ENCODE measurements around the gene ANKHD1. TPM values are rescaled to one million over a fixed set of nuclear protein-coding genes. Genes with fewer than 3 reads are reported as not detected.
A peak's percentile ranks its signal among the peaks of the same experiment; 100 is the strongest.

The ANKHD1 gene
- total RNA-seq, 1 donor: 81.1 TPM

DNA sequence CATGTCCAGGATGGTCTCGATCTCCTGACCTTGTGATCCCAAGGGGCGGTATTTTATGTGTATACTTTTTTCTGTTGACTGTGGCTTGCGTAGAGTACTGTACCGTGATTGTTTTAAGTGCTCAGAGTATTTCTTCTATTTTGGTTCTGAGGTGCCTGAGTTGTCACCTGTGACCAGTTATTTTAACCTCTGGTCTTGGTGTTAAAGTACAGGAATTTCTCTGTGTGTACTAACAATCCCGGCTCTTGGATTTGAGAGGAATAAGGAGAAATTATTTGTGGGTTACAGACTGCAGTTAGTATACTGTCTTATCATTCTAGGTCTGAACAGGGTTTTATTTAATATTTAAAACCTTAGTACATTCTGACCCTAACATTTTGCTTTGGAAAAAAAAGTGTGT is 2.0 kb downstream of the ANKHD1 start:
- H3K36me3 ChIP-seq (ENCODE audit: insufficient read depth, low read length): no peaks in the 10 kb centered on the region
- peak overlapping the region; percentile 88 for H3K4me3 ChIP-seq (ENCODE audit: insufficient read depth, low read length)
- H2AFZ ChIP-seq (ENCODE audit: low read length): no peak overlapping the region
- no peak overlapping the region for H3K27ac ChIP-seq (ENCODE audit: low read depth, low read length)
- peaks cover 43% of the 10 kb centered on the region for H4K20me1 ChIP-seq (ENCODE audit: insufficient read depth, low read length)
- TF ChIP-seq, protein P1, sequence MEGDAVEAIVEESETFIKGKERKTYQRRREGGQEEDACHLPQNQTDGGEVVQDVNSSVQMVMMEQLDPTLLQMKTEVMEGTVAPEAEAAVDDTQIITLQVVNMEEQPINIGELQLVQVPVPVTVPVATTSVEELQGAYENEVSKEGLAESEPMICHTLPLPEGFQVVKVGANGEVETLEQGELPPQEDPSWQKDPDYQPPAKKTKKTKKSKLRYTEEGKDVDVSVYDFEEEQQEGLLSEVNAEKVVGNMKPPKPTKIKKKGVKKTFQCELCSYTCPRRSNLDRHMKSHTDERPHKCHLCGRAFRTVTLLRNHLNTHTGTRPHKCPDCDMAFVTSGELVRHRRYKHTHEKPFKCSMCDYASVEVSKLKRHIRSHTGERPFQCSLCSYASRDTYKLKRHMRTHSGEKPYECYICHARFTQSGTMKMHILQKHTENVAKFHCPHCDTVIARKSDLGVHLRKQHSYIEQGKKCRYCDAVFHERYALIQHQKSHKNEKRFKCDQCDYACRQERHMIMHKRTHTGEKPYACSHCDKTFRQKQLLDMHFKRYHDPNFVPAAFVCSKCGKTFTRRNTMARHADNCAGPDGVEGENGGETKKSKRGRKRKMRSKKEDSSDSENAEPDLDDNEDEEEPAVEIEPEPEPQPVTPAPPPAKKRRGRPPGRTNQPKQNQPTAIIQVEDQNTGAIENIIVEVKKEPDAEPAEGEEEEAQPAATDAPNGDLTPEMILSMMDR (IDR thresholded peaks at IDR 0.05; ENCODE audit: extremely low read depth, low read depth, low read length): no peak
- peaks cover 68% of the 10 kb centered on the region for H3K79me2 ChIP-seq (ENCODE audit: insufficient read depth, low read length)
- H3K9me3 ChIP-seq (ENCODE audit: low read depth, low read length): no peaks in the 10 kb centered on the region
- H3K27me3 ChIP-seq (ENCODE audit: insufficient read depth, low read length): no peaks in the 10 kb centered on the region
- peak; percentile 36 for DNase-seq (ENCODE audit: insufficient read length, low spot score, missing footprints)
- H3K4me1 ChIP-seq (ENCODE audit: insufficient read depth, low read length): peaks cover 24% of the 10 kb centered on the region
- peak overlapping the region; percentile 99 for H3K4me2 ChIP-seq (ENCODE audit: insufficient read depth, low read length)

DNA sequence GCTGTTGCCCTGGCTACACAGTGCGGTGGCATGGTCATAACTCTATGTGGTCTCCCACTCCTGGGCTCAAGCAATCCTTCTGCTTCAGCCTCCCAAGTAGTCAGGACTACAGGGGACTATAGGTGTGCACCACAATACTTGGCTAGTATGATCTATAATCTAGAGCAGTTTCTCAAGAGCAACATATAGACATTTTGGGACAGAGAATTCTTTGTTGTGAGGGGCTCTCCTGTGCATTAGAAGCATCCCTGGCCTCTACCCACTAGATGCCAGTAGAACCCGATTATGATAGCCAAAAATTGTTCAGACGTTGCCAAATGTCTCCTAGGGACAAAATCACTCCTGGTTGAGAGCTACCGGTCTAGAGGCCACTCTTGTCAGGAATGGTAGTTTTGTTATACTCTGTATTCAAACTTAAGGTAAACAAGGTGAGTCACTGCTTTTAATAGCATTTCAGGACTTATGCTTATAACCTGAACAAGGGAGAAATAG is 7.2 kb downstream of the ANKHD1 start:
- Histone ChIP-seq H3K36me3 (ENCODE audit: insufficient read depth, low read length) (no peaks in the 10 kb centered on the region), H3K4me1 (ENCODE audit: insufficient read depth, low read length) (peaks cover 5% of the 10 kb centered on the region), H3K4me3 (ENCODE audit: insufficient read depth, low read length) (no peak overlapping the region), H4K20me1 (ENCODE audit: insufficient read depth, low read length) (peaks cover 40% of the 10 kb centered on the region), H3K79me2 (ENCODE audit: insufficient read depth, low read length) (peaks cover 98% of the 10 kb centered on the region), H3K27me3 (ENCODE audit: insufficient read depth, low read length) (no peaks in the 10 kb centered on the region), H3K27ac (ENCODE audit: low read depth, low read length) (no peak overlapping the region), H3K9me3 (ENCODE audit: low read depth, low read length) (no peaks in the 10 kb centered on the region), H3K4me2 (ENCODE audit: insufficient read depth, low read length) (no peak overlapping the region), H2AFZ (ENCODE audit: low read length) (no peak overlapping the region)
- DNase-seq (ENCODE audit: insufficient read length, low spot score, missing footprints): no peak
- TF ChIP-seq, protein P1 (IDR thresholded peaks at IDR 0.05; ENCODE audit: extremely low read depth, low read depth, low read length): peak; percentile 9

DNA sequence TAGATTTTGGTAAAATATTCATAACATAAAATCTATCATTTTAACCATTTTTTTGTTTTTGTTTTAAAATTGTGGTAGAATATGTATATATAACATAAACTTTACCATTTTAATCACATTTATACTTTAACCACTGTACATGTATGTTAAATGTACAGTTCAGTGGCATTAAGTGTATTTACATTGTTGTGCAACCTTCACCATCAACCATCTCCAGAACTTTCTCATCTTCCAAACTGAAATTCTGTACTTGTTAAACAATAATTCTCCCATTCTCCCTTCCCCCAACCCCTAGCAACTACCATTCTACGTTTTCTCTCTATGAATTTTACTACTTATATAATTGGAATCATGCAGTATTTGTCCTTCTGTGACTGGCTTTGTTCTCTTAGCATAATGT is 11.6 kb downstream of the ANKHD1 start:
- no peak for DNase-seq (ENCODE audit: insufficient read length, low spot score, missing footprints)
- TF ChIP-seq, protein P1 (IDR thresholded peaks at IDR 0.05; ENCODE audit: extremely low read depth, low read depth, low read length): no peak
- Histone ChIP-seq H4K20me1 (ENCODE audit: insufficient read depth, low read length) (peaks cover 19% of the 10 kb centered on the region), H3K36me3 (ENCODE audit: insufficient read depth, low read length) (no peaks in the 10 kb centered on the region), H3K4me2 (ENCODE audit: insufficient read depth, low read length) (no peak overlapping the region), H3K27ac (ENCODE audit: low read depth, low read length) (no peak overlapping the region), H2AFZ (ENCODE audit: low read length) (no peak overlapping the region), H3K27me3 (ENCODE audit: insufficient read depth, low read length) (no peaks in the 10 kb centered on the region), H3K79me2 (ENCODE audit: insufficient read depth, low read length) (peaks cover 94% of the 10 kb centered on the region), H3K4me1 (ENCODE audit: insufficient read depth, low read length) (no peaks in the 10 kb centered on the region), H3K9me3 (ENCODE audit: low read depth, low read length) (no peaks in the 10 kb centered on the region), H3K4me3 (ENCODE audit: insufficient read depth, low read length) (no peak overlapping the region)

DNA sequence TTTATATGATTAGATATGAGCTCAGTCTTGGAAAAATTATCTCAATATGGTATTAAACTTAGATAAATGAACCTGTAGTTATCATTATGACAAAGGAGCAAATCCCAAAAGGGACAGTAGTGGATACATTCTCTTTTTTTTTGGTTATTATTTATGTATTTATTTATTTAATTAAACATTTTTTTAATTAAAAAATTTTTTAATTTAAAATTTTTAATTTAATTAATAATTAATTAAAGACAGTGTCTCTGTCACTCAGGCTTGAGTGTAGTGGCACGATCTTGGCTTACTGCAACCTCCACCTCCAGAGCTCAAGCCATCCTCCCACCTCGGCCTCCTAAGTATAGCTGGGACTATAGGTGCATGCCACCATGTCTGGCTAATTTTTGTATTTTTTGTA is 15.6 kb downstream of the ANKHD1 start:
- Histone ChIP-seq H3K36me3 (ENCODE audit: insufficient read depth, low read length) (no peaks in the 10 kb centered on the region), H3K4me3 (ENCODE audit: insufficient read depth, low read length) (no peak overlapping the region), H3K9me3 (ENCODE audit: low read depth, low read length) (no peaks in the 10 kb centered on the region), H2AFZ (ENCODE audit: low read length) (no peak overlapping the region), H3K4me1 (ENCODE audit: insufficient read depth, low read length) (no peaks in the 10 kb centered on the region), H3K79me2 (ENCODE audit: insufficient read depth, low read length) (peaks cover 91% of the 10 kb centered on the region), H3K27me3 (ENCODE audit: insufficient read depth, low read length) (no peaks in the 10 kb centered on the region), H3K4me2 (ENCODE audit: insufficient read depth, low read length) (no peak overlapping the region), H3K27ac (ENCODE audit: low read depth, low read length) (no peak overlapping the region), H4K20me1 (ENCODE audit: insufficient read depth, low read length) (peaks cover 16% of the 10 kb centered on the region)
- no peak for DNase-seq (ENCODE audit: insufficient read length, low spot score, missing footprints)
- TF ChIP-seq, protein P1 (IDR thresholded peaks at IDR 0.05; ENCODE audit: extremely low read depth, low read depth, low read length): no peak
